Gastrocnemius medialis (tissue), 4 donors: ENCODE measurements around the gene EYS. TPM values are rescaled to one million over a fixed set of nuclear protein-coding genes. Genes with fewer than 3 reads are reported as not detected.

ENCODE experiments used
- ATAC-seq, 2 donors: fragments of 150-250 bp; one replicate each; pipeline ENCODE4 v1.9.1; 2016
- DNase-seq, 2 donors: peaks; one replicate each; pipeline ENCODE4 v3.0.0-alpha.2; 2019
- H3K27ac ChIP-seq, 4 donors: fragments of 200-600 bp; sonication (generic); 1 replicate in 1 of 4; 2 replicates in 3 of 4; pipeline ENCODE4 v1.5.1; 2016 to 2018; ENCODE audit warnings: mild to moderate bottlenecking in 2 of 4, moderate library complexity in 1 of 4
- H3K27me3 ChIP-seq, 3 donors: fragments of 200-600 bp; sonication (generic) in 2 of 3; 1 replicate in 1 of 3; 2 replicates in 2 of 3; pipeline versions ENCODE4 v1.5.1 to v1.6.0; 2016 to 2019; ENCODE audit warnings: mild to moderate bottlenecking in 1 of 3, moderate library complexity in 1 of 3
- H3K36me3 ChIP-seq, 2 donors: fragments of 200-600 bp; sonication (generic) in 1 of 2; one replicate each; pipeline ENCODE4 v1.5.1; 2017 to 2018
- H3K4me1 ChIP-seq, 2 donors: fragments of 200-600 bp; sonication (generic) in 1 of 2; one replicate each; pipeline ENCODE4 v1.5.1; 2016 to 2017; ENCODE audit warnings: mild to moderate bottlenecking in 2 of 2
- H3K4me3 ChIP-seq, 4 donors: fragments of 200-600 bp; sonication (generic) in 3 of 4; 1 replicate in 1 of 4; 2 replicates in 3 of 4; pipeline ENCODE4 v1.5.1; 2016 to 2019; ENCODE audit warnings: mild to moderate bottlenecking in 2 of 4
- H3K9me3 ChIP-seq, 3 donors: fragments of 200-600 bp; sonication (generic) in 2 of 3; 1 replicate in 1 of 3; 2 replicates in 2 of 3; pipeline ENCODE4 v1.5.1; 2016 to 2019
- CTCF ChIP-seq, 5 experiments: fragments of 450-650 bp in 3 of 5; fragments of 200-600 bp in 2 of 5; sonication (generic) in 2 of 5; IDR thresholded peaks in 4 of 5; conservative IDR thresholded peaks in 1 of 5; 1 replicate in 4 of 5; 2 replicates in 1 of 5; pipeline ENCODE4 v1.5.1; 2016 to 2019; ENCODE audit warnings: antibody characterized with exemption in 5 of 5, mild to moderate bottlenecking in 3 of 5, moderate library complexity in 3 of 5
- POLR2A ChIP-seq, 2 donors: fragments of 450-650 bp; IDR thresholded peaks; one replicate each; pipeline ENCODE4 v1.6.1; 2017; ENCODE audit warnings: antibody characterized with exemption in 2 of 2, mild to moderate bottlenecking in 2 of 2, moderate library complexity in 2 of 2
- in situ Hi-C, 4 donors: fragments of 200-750 bp; cut with MboI; loops; one replicate each; pipeline versions ENCODE4 v1.15.0 to v1.8.0; 2017; ENCODE audit warnings: low sequenced_read_pairs in 4 of 4
- intact Hi-C: fragments of 100-400 bp; cut with DNase I; formaldehyde crosslinking; loops from one replicate; pipeline ENCODE4 v1.15.1; 2023; ENCODE audit warnings: low total_unique reads
- total RNA-seq, 4 donors: library from RNA; depleted of rRNA; stranded (reverse); fragments of >200 nt; gene quantifications; one replicate each; pipeline versions ENCODE4 v1.1.0 to v1.2.3, GENCODE V29; 2016

The EYS gene
- total RNA-seq, 4 donors from 2014 or later, result 0.20 TPM; not detected in 3

GRCh38 chr6:64122712-64123375 lies 1584.2 kb downstream of the EYS start:
- Histone ChIP-seq H3K9me3 (peaks cover 0 to 4% (median 0%) of the 10 kb centered on the region in 3 donors), H3K4me1 (no peaks in the 10 kb centered on the region), H3K27ac (no peak overlapping the region), H3K4me3 (no peak overlapping the region), H3K36me3 (no peaks in the 10 kb centered on the region), H3K27me3 (no peaks in the 10 kb centered on the region)
- DNase-seq (no peak), ATAC-seq (no peak)
- intact Hi-C loops (no loop called here), in situ Hi-C loops (no loop called here)
- TF ChIP-seq CTCF (IDR thresholded peaks at IDR 0.05 in 4 of 5, conservative IDR thresholded peaks at IDR 0.05 in 1 of 5), result no peak
- TF ChIP-seq POLR2A (IDR thresholded peaks at IDR 0.05), result no peak

GRCh38 chr6:64121011-64121565 lies 1585.9 kb downstream of the EYS start:
- no peak for TF ChIP-seq POLR2A (IDR thresholded peaks at IDR 0.05)
- TF ChIP-seq CTCF (IDR thresholded peaks at IDR 0.05 in 4 of 5, conservative IDR thresholded peaks at IDR 0.05 in 1 of 5), result no peak
- no peak for DNase-seq
- Histone ChIP-seq H3K36me3 (no peaks in the 10 kb centered on the region), H3K27ac (no peak overlapping the region), H3K4me3 (no peak overlapping the region), H3K27me3 (no peaks in the 10 kb centered on the region), H3K4me1 (no peaks in the 10 kb centered on the region), H3K9me3 (peaks cover 0 to 6% (median 0%) of the 10 kb centered on the region in 3 donors)
- in situ Hi-C loops, result no loop called here
- intact Hi-C loops, result no loop called here
- no peak for ATAC-seq

- no peaks in the 10 kb centered on the region for H3K36me3 ChIP-seq
- ATAC-seq (no peak), DNase-seq (no peak)
- H3K27ac ChIP-seq, result no peak overlapping the region
- H3K9me3 ChIP-seq, result peaks cover 0 to 6% (median 0%) of the 10 kb centered on the region in 3 donors
- H3K4me3 ChIP-seq, result no peak overlapping the region
- H3K27me3 ChIP-seq, result no peaks in the 10 kb centered on the region
- no peak for TF ChIP-seq CTCF (IDR thresholded peaks at IDR 0.05 in 4 of 5, conservative IDR thresholded peaks at IDR 0.05 in 1 of 5)
- intact Hi-C loops (no loop called here), in situ Hi-C loops (no loop called here)
- H3K4me1 ChIP-seq, result no peaks in the 10 kb centered on the region
These were observed 1593.3 kb downstream of the EYS start for GRCh38 chr6:64113704-64114103.

GRCh38 chr6:64104051-64104450 lies 1603.0 kb downstream of the EYS start:
- H3K4me3 ChIP-seq, result no peak overlapping the region
- H3K27ac ChIP-seq, result no peak overlapping the region
- ATAC-seq, result no peak
- no peaks in the 10 kb centered on the region for H3K27me3 ChIP-seq
- H3K9me3 ChIP-seq, result no peaks in the 10 kb centered on the region
- intact Hi-C loops, result no loop called here
- H3K36me3 ChIP-seq, result no peaks in the 10 kb centered on the region
- TF ChIP-seq POLR2A (IDR thresholded peaks at IDR 0.05) (no peak), CTCF (IDR thresholded peaks at IDR 0.05 in 4 of 5, conservative IDR thresholded peaks at IDR 0.05 in 1 of 5) (no peak)
- no peaks in the 10 kb centered on the region for H3K4me1 ChIP-seq
- DNase-seq, result no peak
- in situ Hi-C loops, result no loop called here
